NB4 (cell line): Measurements from ENCODE around the gene TMPRSS13.

Experiments used
- MYC ChIP-seq: IDR thresholded peaks from 2 replicates; pipeline ENCODE4 v1.6.1; 2011; ENCODE audit warnings: low read depth, low read length
- POLR2A ChIP-seq: IDR thresholded peaks from 2 replicates; pipeline ENCODE4 v1.6.1; 2011; ENCODE audit warnings: mild to moderate bottlenecking; ENCODE audit not compliant: insufficient read length; ENCODE audit errors: extremely low read depth
- TF ChIP-seq, protein P1 (sequence below): IDR thresholded peaks from one replicate; pipeline ENCODE4 v1.5.1; 2012; ENCODE audit warnings: low read depth, low read length

DNA sequence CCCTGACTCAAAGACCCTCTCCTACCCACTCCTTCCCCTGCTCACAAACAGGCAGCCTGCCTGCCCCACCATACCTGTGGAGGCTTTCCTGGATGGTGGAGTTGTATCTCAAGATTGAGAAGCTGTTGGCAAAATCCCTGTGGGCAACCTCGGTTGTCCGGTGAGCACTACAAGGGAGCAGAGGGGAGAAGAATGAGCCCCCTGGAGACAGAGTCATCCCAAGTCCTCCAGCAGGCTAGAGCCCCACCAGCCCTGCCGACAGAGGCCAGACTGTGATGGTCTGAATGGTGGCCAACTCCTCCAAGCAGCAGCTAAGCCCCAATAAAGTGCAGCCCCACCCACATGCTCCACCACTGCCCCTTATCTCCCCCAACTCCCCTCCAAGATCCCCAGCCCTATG is 17.5 kb downstream of the TMPRSS13 start:
- TF ChIP-seq, protein P1, sequence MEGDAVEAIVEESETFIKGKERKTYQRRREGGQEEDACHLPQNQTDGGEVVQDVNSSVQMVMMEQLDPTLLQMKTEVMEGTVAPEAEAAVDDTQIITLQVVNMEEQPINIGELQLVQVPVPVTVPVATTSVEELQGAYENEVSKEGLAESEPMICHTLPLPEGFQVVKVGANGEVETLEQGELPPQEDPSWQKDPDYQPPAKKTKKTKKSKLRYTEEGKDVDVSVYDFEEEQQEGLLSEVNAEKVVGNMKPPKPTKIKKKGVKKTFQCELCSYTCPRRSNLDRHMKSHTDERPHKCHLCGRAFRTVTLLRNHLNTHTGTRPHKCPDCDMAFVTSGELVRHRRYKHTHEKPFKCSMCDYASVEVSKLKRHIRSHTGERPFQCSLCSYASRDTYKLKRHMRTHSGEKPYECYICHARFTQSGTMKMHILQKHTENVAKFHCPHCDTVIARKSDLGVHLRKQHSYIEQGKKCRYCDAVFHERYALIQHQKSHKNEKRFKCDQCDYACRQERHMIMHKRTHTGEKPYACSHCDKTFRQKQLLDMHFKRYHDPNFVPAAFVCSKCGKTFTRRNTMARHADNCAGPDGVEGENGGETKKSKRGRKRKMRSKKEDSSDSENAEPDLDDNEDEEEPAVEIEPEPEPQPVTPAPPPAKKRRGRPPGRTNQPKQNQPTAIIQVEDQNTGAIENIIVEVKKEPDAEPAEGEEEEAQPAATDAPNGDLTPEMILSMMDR: no peak
- TF ChIP-seq POLR2A: no peak
- TF ChIP-seq MYC: no peak
